ENCODE measurements around the gene WLS. TPM values are rescaled to one million over a fixed set of nuclear protein-coding genes. Genes with fewer than 3 reads are reported as not detected.
"Not testable (repeated sequence)": the region's sequence is repeated elsewhere in the genome, so short reads cannot be mapped to it uniquely, and the experiment has no call there.

Gene WLS
- total RNA-seq, 1 donor from 2014 or later = 29.9 TPM

- Histone ChIP-seq H3K27ac (peak overlapping the region; percentile 58 to 66), H3K9me3 (no peaks in the 10 kb centered on the region), H3K4me1 (peaks cover 5 to 44% of the 10 kb centered on the region in 2 donors), H3K4me3 (peak overlapping the region; percentile 23 to 28), H3K36me3 (no peaks in the 10 kb centered on the region), H3K27me3 (no peaks in the 10 kb centered on the region)
- TF ChIP-seq CTCF (IDR thresholded peaks at IDR 0.05) = no peak
- DNase-seq (ENCODE audit: low spot score in 2 of 2) = no peak
- intact Hi-C loops (cut with DNase I) = loop anchor here (5.0 kb wide), 1 partner anchor 51 kb away; no protein-coding TSS in a partner anchor
These were observed 58.9 kb downstream of the WLS start for GRCh38 chr1:68173283-68173935.

- H3K4me1 ChIP-seq = peaks cover 5 to 33% of the 10 kb centered on the region in 2 donors
These were observed 60.5 kb downstream of the WLS start for GRCh38 chr1:68171795-68172194.

GRCh38 chr1:68168545-68169171 lies 63.7 kb downstream of the WLS start:
- H3K36me3 ChIP-seq = no peaks in the 10 kb centered on the region
- H3K27ac ChIP-seq = no peak overlapping the region
- H3K4me1 ChIP-seq = peaks cover 0 to 5% of the 10 kb centered on the region in 2 donors
- intact Hi-C loops (cut with DNase I) = no loop called here
- H3K9me3 ChIP-seq = no peaks in the 10 kb centered on the region
- no peak for TF ChIP-seq CTCF (IDR thresholded peaks at IDR 0.05)
- no peak for DNase-seq (ENCODE audit: low spot score in 2 of 2)
- no peak overlapping the region for H3K4me3 ChIP-seq
- H3K27me3 ChIP-seq = no peaks in the 10 kb centered on the region

More at GRCh38 chr1:68171795-68172194, 60.5 kb downstream of the WLS start:
- H3K4me3 ChIP-seq; H3K36me3 ChIP-seq; H3K27ac ChIP-seq; H3K27me3 ChIP-seq; H3K9me3 ChIP-seq; DNase-seq (ENCODE audit: low spot score in 2 of 2): not testable (repeated sequence)
- intact Hi-C loops (cut with DNase I) = loop anchor here (5.0 kb wide), 1 partner anchor 49 kb away; no protein-coding TSS in a partner anchor

GRCh38 chr1:68167211-68167610 lies 65.1 kb downstream of the WLS start:
- no peak for TF ChIP-seq CTCF (IDR thresholded peaks at IDR 0.05)
- peaks cover 4 to 5% of the 10 kb centered on the region in 2 donors for H3K36me3 ChIP-seq
- peaks cover 0 to 3% of the 10 kb centered on the region in 2 donors for H3K4me1 ChIP-seq
- no peak for DNase-seq (ENCODE audit: low spot score in 2 of 2)
- H3K27me3 ChIP-seq = no peaks in the 10 kb centered on the region
- intact Hi-C loops (cut with DNase I) = no loop called here
- no peak overlapping the region for H3K27ac ChIP-seq
- H3K4me3 ChIP-seq = no peak overlapping the region
- no peaks in the 10 kb centered on the region for H3K9me3 ChIP-seq

GRCh38 chr1:68166348-68166747 lies 66.0 kb downstream of the WLS start:
- Histone ChIP-seq H3K36me3 (peaks cover 4 to 5% of the 10 kb centered on the region in 2 donors), H3K4me1 (peaks cover 0 to 3% of the 10 kb centered on the region in 2 donors), H3K27ac (no peak overlapping the region), H3K9me3 (no peaks in the 10 kb centered on the region), H3K27me3 (no peaks in the 10 kb centered on the region), H3K4me3 (no peak overlapping the region)
- intact Hi-C loops (cut with DNase I) = no loop called here
- TF ChIP-seq CTCF (IDR thresholded peaks at IDR 0.05) = no peak
- DNase-seq (ENCODE audit: low spot score in 2 of 2) = no peak

- H3K36me3 ChIP-seq = peaks cover 4 to 5% of the 10 kb centered on the region in 2 donors
- no peak overlapping the region for H3K4me3 ChIP-seq
- no peak for DNase-seq (ENCODE audit: low spot score in 2 of 2)
- no peak for TF ChIP-seq CTCF (IDR thresholded peaks at IDR 0.05)
- H3K27me3 ChIP-seq = no peaks in the 10 kb centered on the region
- H3K9me3 ChIP-seq = no peaks in the 10 kb centered on the region
- H3K4me1 ChIP-seq = peaks cover 0 to 3% of the 10 kb centered on the region in 2 donors
- no peak overlapping the region for H3K27ac ChIP-seq
- intact Hi-C loops (cut with DNase I) = no loop called here
These were observed 66.7 kb downstream of the WLS start for GRCh38 chr1:68165665-68166064.
